WI38 (cell line): Measurements from ENCODE around the gene RTL10.

Source experiments
- H3K4me3 ChIP-seq: 2 replicates; pipeline ENCODE4 v1.5.1; 2011; ENCODE audit warnings: low read depth, mild to moderate bottlenecking, control low read depth, low read length
- CTCF ChIP-seq: IDR thresholded peaks from 2 replicates; pipeline ENCODE4 v1.5.1; 2012; ENCODE audit warnings: low read depth, mild to moderate bottlenecking, control low read depth, low read length

The RTL10 gene

GRCh38 chr22:19854778-19855503 lies at the start of gene RTL10, which contains the start of gene GNB1L:
TSS of gene RTL10 (minus strand) at chr22:19854874. CDS start at chr22:19852261, 2,613 bp downstream.
TSS of gene GNB1L (minus strand) at chr22:19854874. CDS start at chr22:19821355, 33,519 bp downstream.
- H3K4me3 ChIP-seq: peak within 1 kb of the TSS; percentile 95
- TF ChIP-seq CTCF: no peak

DNA sequence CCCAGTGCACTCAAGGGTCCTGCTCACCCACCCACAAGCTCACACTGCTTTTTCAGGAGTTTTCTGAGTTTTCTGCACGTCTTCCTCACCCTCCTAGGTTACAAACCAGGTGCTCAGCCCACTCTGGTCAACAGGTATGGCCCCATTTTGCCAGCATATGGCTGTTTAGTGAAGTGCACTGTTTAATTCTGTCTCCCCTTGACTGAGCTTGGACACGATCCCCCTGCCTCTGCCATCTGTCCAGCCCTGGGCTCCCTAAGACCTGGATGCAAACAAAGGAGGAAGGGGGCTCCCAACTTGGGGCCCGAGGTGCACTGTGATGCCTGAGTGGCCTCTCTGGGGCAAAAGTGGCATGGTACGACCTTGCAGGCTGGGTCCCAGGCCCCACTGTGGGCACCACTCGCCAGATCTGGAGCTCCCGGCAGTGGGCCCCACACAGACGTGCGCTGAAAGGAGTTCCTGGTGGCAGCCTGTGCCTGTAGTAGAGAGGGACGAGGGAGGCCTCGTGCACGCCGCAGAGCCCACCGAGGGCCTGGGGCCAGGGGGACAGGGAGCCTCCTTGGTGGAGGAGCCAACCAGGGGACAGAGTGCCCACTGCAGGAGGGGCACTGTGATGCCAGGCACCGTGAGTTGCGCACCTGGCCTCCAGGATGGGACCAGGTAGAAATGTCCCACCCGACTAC lies 49.6 kb upstream of the RTL10 start:
- TF ChIP-seq CTCF: no peak

DNA sequence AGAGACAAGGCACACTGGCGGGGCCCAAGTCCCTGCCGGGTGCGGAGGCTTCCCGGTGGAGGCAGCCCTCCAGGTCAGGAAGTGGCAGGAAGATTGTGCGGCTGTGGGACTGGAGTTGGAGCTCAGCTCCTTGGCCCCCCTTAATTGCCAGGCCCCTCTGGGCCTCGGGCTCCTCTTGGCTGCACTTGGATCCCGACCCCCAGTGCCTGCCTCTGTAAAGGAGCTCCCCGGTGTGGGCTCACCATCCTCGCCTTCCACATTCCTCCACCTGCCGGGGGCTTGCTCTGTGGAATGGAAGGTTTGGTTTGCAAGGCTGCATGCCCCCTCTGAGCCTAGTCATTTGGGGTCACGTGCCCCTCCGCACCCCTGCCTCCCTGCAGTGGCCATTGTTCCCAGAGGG lies 48.8 kb upstream of the RTL10 start:
- H3K4me3 ChIP-seq: no peak overlapping the region
- TF ChIP-seq CTCF: no peak

More for the DNA sequence above, 49.6 kb upstream of the RTL10 start:
- H3K4me3 ChIP-seq: no peak overlapping the region

- TF ChIP-seq CTCF: no peak
These were observed 48.4 kb upstream of the RTL10 start for GRCh38 chr22:19903031-19903430.

DNA sequence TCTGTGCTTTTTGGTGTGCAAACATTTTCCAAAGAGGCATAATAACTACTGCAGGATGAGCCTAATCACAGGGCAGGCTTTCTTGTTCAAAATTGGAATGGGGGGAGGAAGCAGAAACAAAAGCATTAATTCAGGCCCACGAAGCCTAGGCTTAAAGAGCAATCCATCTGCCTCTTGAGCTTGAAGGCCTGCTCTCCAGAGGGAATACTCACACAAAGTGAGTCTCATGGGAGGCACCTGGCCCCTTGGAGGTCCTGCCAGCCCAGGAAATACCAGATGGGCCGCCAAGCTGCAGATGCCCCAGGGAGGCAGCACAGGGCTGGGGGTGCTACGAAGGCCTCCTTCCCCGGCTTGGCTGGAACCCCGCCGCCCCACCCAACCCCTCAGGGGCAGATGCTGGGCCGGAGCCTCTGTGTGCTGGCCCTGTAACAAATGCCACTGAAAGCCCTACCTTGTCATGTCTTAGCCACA lies 47.6 kb upstream of the RTL10 start:
- H3K4me3 ChIP-seq: no peak overlapping the region
- no peak for TF ChIP-seq CTCF

More at GRCh38 chr22:19903031-19903430, 48.4 kb upstream of the RTL10 start:
- H3K4me3 ChIP-seq: no peak overlapping the region

DNA sequence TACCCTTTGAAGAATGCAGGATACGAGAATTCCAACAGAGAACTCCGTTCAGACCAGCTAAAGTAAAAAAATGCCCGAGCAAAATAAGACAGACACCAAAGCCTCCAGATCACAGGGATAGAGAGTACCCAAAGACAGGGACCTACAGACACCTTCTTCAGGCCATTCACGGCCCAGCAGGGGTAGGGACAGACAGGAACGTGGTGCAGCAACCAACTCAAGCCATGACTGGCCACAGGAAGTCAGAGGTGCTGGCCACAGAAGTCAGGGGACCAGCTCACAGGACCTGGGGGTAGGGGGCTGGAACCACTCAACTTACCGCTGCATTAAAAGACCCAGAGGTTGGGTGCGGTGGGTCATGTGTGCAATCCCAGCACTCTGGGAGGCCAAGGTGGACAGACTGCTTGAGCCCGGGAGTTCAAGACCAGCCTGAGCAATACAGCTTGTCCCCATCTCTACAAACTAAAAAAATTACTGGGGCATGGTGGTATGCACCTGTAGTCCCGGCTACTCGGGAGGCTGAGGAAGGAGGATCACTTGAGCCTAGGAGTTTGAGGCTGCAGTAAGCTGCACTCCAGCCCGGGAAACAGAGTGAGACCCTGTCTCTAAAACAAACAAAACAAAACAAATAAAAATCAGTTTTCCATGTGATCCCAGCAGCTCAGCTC lies 47.0 kb upstream of the RTL10 start:
- TF ChIP-seq CTCF: no peak

More for the DNA sequence above, 47.0 kb upstream of the RTL10 start:
- H3K4me3 ChIP-seq: no peak overlapping the region
